Choroid plexus epithelial cell (primary cell): Measurements from ENCODE around the gene FAM170B.

ENCODE experiments used
- DNase-seq: peaks from one replicate; pipeline ENCODE4 v3.0.0-alpha.2; 2010; ENCODE audit warnings: low read depth
- H3K4me3 ChIP-seq: 2 replicates; pipeline ENCODE4 v1.5.1; 2011; ENCODE audit warnings: low read depth, mild to moderate bottlenecking, control low read depth, low read length, moderate library complexity
- CTCF ChIP-seq: conservative IDR thresholded peaks from 2 replicates; pipeline ENCODE4 v1.5.1; 2011; ENCODE audit warnings: low read depth, mild to moderate bottlenecking, control low read depth, inconsistent platforms, low read length, moderate library complexity

Gene FAM170B

GRCh38 chr10:49133706-49134248 is at the start of gene FAM170B:
Gene FAM170B (minus strand): TSS chr10:49134021. CDS start chr10:49133918, 103 bp downstream.
- no peak within 1 kb of the TSS for H3K4me3 ChIP-seq
- no peak for DNase-seq
- TF ChIP-seq CTCF = no peak

- no peak for TF ChIP-seq CTCF
- no peak for DNase-seq
- no peak overlapping the region for H3K4me3 ChIP-seq
Measured at GRCh38 chr10:49182776-49183175, 49.0 kb upstream of the FAM170B start.

- no peak for TF ChIP-seq CTCF
- H3K4me3 ChIP-seq = no peak overlapping the region
- DNase-seq = no peak
Measured at GRCh38 chr10:49180444-49180860, 46.6 kb upstream of the FAM170B start.

DNA sequence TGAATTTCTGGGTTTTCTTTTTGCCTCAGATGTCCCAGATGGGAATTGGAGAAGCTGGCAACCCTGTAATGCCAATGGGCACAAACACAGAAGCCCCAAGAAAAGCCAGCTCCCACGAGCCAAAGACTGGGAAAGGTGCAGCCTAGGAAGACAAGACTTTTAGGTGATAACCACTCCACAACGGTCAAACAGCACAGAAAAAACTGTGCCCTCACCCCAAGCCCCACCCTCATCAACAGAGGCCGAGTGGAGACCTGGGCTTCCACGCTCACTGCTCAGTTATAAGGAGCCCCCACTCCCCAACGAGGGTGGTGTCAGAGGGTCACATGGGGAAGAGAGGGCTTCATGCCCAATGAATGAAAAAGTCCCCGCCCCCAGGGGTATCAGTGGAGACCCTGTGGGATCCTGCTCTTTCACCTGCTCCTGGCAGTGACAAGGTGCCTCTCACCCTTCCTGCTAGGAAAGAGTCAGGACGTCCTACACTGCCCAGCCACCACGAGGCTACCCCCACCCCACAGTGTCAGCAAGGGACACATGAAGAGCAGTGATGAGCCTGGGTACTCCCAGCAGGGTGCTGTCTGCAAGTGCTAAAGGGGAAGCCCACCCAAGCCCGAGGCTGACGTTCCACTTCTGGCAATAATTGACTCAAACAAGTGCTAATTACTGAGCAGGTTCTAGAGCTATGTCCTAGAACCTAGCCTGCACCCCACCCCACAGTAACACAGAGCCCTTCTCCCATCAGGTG is 46.0 kb upstream of the FAM170B start:
- H3K4me3 ChIP-seq = no peak overlapping the region
- no peak for TF ChIP-seq CTCF
- DNase-seq = no peak

- no peak for TF ChIP-seq CTCF
- H3K4me3 ChIP-seq = no peak overlapping the region
- DNase-seq = no peak
Measured at GRCh38 chr10:49178489-49179471, 45.0 kb upstream of the FAM170B start.

DNA sequence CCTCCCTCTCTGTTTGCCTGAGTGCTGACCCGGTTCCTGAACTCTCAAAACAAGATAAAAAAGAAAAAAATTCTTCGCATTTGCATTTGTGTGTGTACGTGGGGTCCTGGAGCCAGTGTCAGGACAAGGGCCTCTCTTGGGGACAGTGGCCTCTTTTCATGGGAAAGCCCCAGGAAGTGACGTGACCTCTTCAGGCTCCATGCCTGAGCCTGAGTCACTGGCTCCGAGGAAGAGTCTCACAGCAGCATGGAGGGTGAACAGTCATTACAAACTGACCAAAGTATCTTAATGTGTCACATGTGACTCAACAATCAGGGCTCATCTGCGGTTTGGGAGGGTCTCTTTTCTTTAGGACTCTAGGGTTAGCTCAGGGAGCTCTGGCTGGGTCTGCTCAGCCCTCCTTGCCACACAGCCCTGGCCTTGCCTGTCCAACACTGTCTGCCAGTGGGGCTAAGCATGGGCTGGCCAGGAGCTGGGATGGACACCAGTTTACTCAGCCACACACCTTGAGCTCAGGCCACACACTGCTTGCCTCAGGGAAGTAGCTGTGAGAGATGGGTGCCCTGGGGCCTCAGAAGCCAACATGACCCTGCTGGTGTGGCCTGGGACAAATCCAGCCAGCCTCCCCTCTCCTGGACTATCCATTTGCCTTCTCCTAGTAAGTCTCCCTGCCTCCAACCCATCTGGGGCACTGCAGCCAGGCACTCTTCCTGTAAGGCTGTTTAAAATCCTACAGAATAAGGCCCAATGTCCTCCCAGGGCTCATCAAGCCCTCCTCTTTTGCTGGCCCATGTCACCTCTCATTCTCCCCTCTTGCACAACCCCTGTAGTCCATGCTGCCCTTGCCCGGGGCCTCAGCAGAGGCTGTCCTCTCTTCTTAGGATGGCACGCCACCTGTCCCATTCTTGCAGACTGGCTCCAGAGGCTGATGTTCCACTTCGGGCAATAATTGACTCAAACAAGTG is 43.9 kb upstream of the FAM170B start:
- DNase-seq = peak; percentile 71
- no peak overlapping the region for H3K4me3 ChIP-seq
- TF ChIP-seq CTCF = no peak
